NCI-H1930 (cell line): ENCODE data around the gene RASGRP3.

ENCODE experiments used
- DNase-seq, 2 experiments: peaks; one replicate each; lab custom pipeline; 2025; lab: John Stamatoyannopoulos, UW

RASGRP3 gene

DNA sequence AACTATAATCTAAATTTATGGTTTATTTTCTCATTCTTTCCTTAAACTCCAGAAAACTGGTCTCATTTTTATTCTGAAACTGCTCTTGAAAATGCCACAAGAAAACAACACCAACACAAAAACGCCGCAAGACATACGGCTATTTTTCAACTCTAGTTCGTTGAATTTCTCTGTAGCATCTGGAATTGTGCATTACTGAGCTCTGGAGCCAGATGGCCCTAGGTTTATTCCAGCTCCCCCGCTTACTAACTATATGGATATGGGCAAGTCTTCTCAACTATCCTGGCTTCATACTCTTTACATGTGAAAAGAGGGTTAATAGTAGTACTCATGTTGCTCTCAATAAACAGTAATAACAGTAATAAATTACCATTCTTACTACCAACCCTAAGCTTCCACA lies 102.8 kb downstream of the RASGRP3 start:
- DNase-seq = no peak

- DNase-seq = peak in 1 of 2 experiments; percentile 14
These were observed 105.4 kb downstream of the RASGRP3 start for GRCh38 chr2:33581872-33582271.

- DNase-seq = peak in 1 of 2 experiments; percentile 19
These were observed 106.9 kb downstream of the RASGRP3 start for GRCh38 chr2:33583194-33583938.

GRCh38 chr2:33586766-33587165 lies 110.3 kb downstream of the RASGRP3 start:
- DNase-seq = no peak

GRCh38 chr2:33588232-33588631 lies 111.8 kb downstream of the RASGRP3 start:
- no peak for DNase-seq

- no peak for DNase-seq
These were observed 113.0 kb downstream of the RASGRP3 start for GRCh38 chr2:33589444-33589843.

DNA sequence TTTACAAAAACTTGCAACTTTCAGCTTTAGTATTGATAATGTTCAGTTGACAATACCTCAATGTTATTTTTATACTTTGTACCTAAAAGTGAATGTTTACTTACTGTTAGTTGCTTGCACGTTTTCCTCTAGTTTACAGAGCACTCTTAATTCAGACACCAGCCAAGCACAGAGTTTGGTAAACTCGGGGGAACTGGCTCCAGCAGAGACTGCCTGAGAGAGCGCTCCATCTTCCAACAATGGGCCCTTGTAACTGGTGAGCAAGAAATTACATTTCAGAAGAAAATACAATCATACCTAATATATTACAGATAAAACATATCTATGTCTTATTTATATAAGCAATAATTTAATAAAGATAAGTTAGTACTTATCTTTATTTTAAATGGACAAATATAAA lies 118.9 kb downstream of the RASGRP3 start:
- no peak for DNase-seq

DNA sequence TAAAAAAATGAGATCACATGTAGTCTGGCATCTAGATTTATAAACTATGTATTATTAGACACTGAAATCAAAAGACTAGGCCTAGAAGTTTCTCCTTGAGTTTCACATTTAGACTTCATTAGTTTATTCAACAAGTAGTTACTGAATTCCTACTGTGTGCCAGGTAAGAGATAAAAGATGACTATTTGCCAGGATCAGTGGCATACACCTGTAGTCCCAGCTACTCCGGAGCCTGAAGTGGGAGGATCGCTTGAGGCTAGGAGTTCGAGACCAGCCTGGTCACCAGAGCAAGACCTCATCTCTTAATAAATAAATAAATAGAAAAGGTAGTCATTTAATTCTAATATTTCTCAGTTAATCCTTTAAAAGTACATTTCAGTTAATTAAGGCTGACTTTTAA lies 120.6 kb downstream of the RASGRP3 start:
- DNase-seq = no peak

DNA sequence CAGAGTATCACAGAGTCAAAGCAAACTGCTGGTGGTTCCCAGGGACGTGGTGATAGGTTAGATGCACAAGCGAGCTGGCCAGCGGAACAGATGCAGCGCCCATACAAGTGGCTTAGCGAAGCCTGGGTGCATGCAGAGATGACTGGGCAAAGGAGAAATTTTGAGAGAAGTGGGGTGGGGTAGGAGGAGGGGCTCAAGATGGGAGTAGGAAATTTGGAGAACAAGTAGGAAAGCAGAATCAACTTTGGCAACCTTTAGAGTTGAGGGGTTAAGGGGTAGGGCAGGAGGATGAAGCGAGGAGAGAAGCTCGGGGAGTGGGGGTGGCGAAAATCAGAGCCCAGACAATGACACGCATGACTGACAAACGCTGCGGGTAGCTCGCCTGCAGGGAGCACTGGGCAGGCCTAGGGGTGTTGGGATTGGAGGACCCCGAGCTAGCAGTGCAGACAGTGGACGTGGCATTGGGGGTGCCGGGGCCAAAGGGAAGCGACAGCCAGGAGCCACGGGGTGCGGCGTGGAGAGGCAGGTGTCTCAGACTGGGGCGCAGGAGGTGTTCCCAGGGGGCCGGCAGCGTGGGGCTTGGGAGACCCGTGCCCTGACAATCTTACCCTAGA lies 122.2 kb downstream of the RASGRP3 start:
- DNase-seq = peak in 1 of 2 experiments; percentile 14

DNA sequence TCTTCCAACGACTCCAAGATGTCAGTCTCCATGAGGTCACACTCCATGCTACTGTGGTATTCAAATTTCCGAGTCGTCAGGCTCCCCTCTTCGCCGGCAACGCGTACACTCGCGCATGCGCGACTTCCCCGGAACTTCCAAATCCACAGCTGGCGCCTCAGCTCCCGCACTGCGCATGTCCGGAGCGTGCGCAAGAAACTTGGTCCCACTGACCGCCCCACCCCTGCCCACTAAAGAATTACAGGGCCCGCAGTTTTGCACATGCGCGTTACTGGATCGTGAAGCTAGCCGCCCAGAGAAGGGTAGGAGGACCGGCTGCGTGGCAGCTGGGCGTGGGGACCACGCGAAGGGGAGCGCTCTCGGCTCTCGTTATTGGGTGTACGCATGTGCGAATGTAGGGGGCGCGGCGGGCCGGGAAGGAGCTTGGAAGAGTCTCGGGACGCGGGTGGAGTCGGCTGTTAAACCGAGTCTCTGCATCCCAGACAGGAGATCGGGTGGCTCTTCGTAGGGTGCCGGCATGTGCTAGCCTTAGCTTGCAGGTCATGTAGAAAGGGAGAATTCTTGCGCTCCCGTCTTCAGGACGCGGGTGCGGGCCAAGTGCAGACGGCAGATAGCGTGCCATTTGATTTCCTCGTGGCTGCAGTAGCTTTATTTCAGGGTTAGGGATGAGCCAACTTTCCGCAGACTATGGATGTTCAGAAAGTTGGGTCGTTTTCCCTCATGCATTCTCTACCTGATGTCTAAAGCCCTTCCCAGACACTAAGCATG lies 122.9 kb downstream of the RASGRP3 start, which contains the start of gene FAM98A:
TSS of gene FAM98A (minus strand) at position 125 of the 768 bp plus-strand sequence. CDS start at position 47, 78 bp downstream.
- peak; percentile 98 for DNase-seq

GRCh38 chr2:33599943-33600192 lies 123.4 kb downstream of the RASGRP3 start:
- no peak for DNase-seq

DNA sequence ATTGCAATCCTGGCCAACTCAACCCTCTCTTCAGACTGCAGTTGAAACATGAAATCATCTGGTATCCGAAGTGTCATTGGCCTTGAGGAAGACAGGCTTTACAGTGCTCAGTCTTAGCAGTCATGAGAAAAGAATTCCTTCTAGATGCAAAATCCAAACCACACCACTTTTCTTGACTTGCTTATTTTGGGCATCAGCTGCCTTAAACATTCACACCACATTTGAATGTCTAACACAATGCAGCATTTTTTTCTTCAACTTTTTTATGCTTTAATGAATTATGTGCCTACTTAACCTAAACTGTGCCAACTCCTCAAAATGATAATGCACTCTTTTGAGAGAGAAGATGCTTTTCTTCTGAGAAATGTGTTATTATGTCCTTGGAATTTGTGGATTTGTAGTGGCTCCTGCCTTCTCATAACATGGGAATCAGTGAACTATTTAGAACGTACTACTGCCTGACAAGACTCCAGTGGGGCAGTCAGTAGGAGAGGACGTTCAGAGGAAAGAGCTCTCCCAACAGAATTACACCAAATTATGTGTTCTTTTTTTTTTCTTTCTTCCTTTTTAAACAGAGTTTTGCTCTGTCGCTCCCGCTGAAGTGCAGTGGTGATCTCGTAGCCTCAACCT lies 125.9 kb downstream of the RASGRP3 start:
- DNase-seq = no peak

- no peak for DNase-seq
These were observed 127.0 kb downstream of the RASGRP3 start for GRCh38 chr2:33603416-33603815.

DNA sequence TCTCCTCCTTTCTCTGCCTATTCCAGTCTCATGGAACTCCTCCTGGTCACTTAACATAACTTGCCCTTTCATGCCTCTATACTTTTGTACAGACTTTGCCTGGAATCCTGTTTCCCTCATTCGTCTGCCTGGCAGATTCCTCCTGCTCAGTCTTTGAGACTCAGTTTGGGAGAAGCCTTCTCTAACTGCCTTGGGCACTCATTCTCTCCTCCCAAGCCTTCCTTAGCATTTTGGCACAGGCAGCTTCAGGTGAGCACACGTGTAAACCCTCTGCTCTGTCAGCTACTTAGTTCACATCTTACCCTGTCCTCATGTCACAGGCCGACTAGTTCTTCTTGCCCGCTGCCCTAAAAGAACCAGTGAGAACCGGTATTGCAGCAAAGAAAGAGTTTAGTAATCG lies 128.6 kb downstream of the RASGRP3 start:
- no peak for DNase-seq

GRCh38 chr2:33606100-33606499 lies 129.7 kb downstream of the RASGRP3 start:
- DNase-seq = no peak

DNA sequence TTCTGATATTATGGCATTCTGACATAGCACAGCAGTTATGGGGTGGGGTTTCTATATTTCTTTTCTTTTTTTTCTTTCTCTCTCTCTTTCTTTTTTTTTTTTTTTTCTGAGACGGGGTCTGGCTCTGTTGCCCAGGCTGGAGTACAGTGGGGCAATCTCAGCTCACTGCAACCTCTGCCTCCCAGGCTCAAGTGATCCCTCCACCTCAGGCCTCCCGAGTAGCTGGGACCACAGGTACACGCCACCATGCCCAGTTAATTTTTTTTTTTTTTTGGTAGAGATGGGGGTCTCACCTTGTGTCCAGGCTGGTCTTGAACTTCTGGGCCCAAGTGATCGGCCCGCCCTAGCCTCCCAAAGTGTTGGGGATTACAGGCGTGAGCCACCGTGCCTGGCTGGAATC lies 130.2 kb downstream of the RASGRP3 start:
- DNase-seq = no peak

- no peak for DNase-seq
These were observed 130.8 kb downstream of the RASGRP3 start for GRCh38 chr2:33607251-33607721.

GRCh38 chr2:33607905-33608304 lies 131.5 kb downstream of the RASGRP3 start:
- DNase-seq = no peak

DNA sequence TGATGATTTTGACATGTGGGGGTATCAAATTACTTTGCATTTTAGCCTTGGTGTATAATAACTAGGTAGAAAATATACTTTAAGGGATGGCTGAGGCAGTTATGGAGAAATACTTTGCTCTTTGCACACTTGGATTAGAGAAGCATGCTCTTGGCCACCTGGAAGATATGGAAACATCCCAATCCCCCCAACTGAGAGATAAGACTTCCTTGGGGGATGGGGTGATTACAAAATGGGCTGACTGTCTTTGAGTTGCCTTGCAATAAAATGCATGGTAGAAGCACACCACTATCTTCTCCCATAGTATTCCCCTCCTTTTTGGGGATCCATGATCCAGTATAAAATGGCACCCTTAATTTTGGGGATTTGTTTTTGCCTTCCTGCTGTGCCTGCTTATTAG lies 137.7 kb downstream of the RASGRP3 start:
- no peak for DNase-seq
